HEK293T (cell line): Measurements from ENCODE around the gene ETV6.

Experiments used
- CTCF ChIA-PET: fragments of 350-600 bp; formaldehyde crosslinking; extraction: SDS; loops from one replicate; lab custom pipeline; 2021; ENCODE audit warnings: antibody characterized with exemption, inconsistent platforms; lab: Yijun Ruan, JAX
- POLR2A ChIA-PET: fragments of 350-600 bp; formaldehyde crosslinking; extraction: SDS; loops from one replicate; lab custom pipeline; 2020; ENCODE audit warnings: antibody characterized with exemption, inconsistent platforms; lab: Yijun Ruan, JAX
- DNase-seq: peaks from one replicate; pipeline ENCODE4 v3.0.0; 2012; ENCODE audit warnings: mixed read lengths; ENCODE audit errors: extremely low spot score
- ARNT ChIP-seq: fragments of 450-650 bp; IDR thresholded peaks from 2 replicates; pipeline ENCODE4 v1.6.1; 2017; ENCODE audit warnings: mild to moderate bottlenecking
- BHLHE40 ChIP-seq: fragments of 450-650 bp; IDR thresholded peaks from 2 replicates; pipeline ENCODE4 v1.6.1; 2016; ENCODE audit warnings: mild to moderate bottlenecking, moderate library complexity, borderline replicate concordance
- CTBP1 ChIP-seq: fragments of 450-650 bp; IDR thresholded peaks from 2 replicates; pipeline ENCODE4 v1.6.1; 2016; ENCODE audit warnings: borderline replicate concordance
- ELF4 ChIP-seq: fragments of 450-650 bp; IDR thresholded peaks from 2 replicates; pipeline ENCODE4 v1.6.1; 2017; ENCODE audit warnings: antibody characterized with exemption
- FOXA1 ChIP-seq: fragments of 450-650 bp; IDR thresholded peaks from 2 replicates; pipeline ENCODE4 v1.6.1; 2016; ENCODE audit warnings: mild to moderate bottlenecking
- FOXK2 ChIP-seq: fragments of 450-650 bp; IDR thresholded peaks from 2 replicates; pipeline ENCODE4 v1.6.1; 2016; ENCODE audit warnings: mild to moderate bottlenecking
- FOXM1 ChIP-seq: fragments of 450-650 bp; IDR thresholded peaks from 2 replicates; pipeline ENCODE4 v1.6.1; 2017; ENCODE audit warnings: mild to moderate bottlenecking, borderline replicate concordance
- HDGF ChIP-seq: fragments of 450-650 bp; IDR thresholded peaks from 2 replicates; pipeline ENCODE4 v1.6.1; 2017; ENCODE audit warnings: antibody characterized with exemption, borderline replicate concordance
- L3MBTL2 ChIP-seq: fragments of 450-650 bp; conservative IDR thresholded peaks from 2 replicates; pipeline ENCODE4 v1.6.1; 2016; ENCODE audit warnings: mild to moderate bottlenecking
- LEF1 ChIP-seq: fragments of 450-650 bp; IDR thresholded peaks from 2 replicates; pipeline ENCODE4 v1.6.1; 2017; ENCODE audit warnings: mild to moderate bottlenecking, borderline replicate concordance
- NFRKB ChIP-seq: fragments of 450-650 bp; IDR thresholded peaks from 2 replicates; pipeline ENCODE4 v1.6.1; 2016; ENCODE audit warnings: mild to moderate bottlenecking, moderate library complexity
- PKNOX1 ChIP-seq: fragments of 450-650 bp; IDR thresholded peaks from 2 replicates; pipeline ENCODE4 v1.6.1; 2016
- SP1 ChIP-seq: fragments of 450-650 bp; IDR thresholded peaks from 2 replicates; pipeline ENCODE4 v1.6.1; 2017
- SUZ12 ChIP-seq: fragments of 450-650 bp; IDR thresholded peaks from 2 replicates; pipeline ENCODE4 v1.6.1; 2016; ENCODE audit warnings: mild to moderate bottlenecking
- TARDBP ChIP-seq: fragments of 450-650 bp; IDR thresholded peaks from 2 replicates; pipeline ENCODE4 v1.6.1; 2016
- ZNF384 ChIP-seq: fragments of 450-650 bp; IDR thresholded peaks from 2 replicates; pipeline ENCODE4 v1.6.1; 2016

ETV6 gene

GRCh38 chr12:11762723-11763326 lies 113.4 kb downstream of the ETV6 start:
- POLR2A ChIA-PET: no interaction called here
- CTCF ChIA-PET: no interaction called here
- TF ChIP-seq BHLHE40 (no peak), TARDBP (no peak), NFRKB (no peak), LEF1 (no peak), FOXM1 (no peak), HDGF (no peak), ARNT (no peak), FOXK2 (no peak), CTBP1 (no peak), ZNF384 (no peak), PKNOX1 (no peak), SUZ12 (no peak), ELF4 (no peak)
- no peak for DNase-seq

DNA sequence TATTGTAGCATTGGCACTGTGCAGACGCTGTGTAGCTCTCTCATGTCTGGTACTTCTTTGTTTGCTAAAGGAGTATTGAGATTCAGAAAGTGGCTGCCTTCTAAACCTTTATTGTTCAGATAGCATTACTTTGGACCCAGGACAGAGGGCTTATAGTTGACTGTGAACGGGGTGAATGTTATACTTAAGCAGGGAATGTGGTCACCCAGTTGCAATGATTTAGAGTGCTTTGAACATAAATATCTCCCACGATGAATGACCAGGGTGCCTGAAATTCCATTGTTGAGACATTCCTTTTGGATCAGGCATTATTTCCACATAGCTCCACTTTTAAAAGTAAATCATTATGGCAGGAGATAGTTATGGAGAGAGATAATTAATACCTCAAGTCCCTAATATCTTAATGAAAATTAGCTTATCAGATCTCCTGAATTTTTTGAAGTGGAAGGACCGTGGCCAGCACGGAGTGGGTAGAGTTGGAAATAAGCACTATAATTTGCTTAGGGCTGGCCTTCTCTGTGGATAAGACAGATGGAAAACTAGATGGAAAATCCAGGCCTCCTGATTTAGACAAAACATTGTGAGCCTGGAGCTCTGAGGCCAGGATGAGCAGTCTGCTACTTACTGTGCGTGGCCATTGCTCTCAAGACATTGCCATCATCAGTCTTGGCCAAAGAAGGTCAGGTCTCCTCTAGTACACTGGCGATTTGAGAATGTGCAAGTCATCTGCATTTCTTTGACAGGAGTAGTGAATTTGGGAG lies 114.5 kb downstream of the ETV6 start:
- no peak for DNase-seq
- no peak for TF ChIP-seq BHLHE40
- no peak for TF ChIP-seq SP1
- no peak for TF ChIP-seq PKNOX1
- no peak for TF ChIP-seq LEF1
- no peak for TF ChIP-seq NFRKB
- TF ChIP-seq SUZ12: no peak
- no peak for TF ChIP-seq HDGF
- no peak for TF ChIP-seq ZNF384
- ChIA-PET CTCF (no interaction called here), POLR2A (no interaction called here)

DNA sequence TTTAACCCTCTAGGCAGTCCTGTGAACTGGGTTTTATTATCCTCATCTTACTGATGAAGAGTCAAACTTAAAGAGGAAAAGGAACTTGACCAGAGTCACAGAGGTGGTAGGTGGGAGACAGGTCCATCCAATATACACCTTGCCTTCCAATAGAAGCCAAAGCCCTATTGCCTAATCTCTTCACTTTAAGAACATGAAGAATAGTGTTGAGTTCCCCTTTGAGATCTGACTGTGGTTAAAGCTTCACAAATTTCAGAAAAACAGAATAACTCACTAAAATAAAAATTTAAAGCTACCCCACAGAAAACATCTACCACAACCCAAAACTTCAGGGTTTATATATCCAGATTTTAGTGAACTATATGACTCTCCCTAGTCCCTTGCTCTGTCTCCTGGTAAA lies 115.4 kb downstream of the ETV6 start:
- DNase-seq: no peak
- TF ChIP-seq HDGF: no peak
- TF ChIP-seq ZNF384: no peak
- TF ChIP-seq L3MBTL2: no peak
- TF ChIP-seq LEF1: no peak
- no peak for TF ChIP-seq FOXM1
- TF ChIP-seq ELF4: no peak
- TF ChIP-seq BHLHE40: no peak
- no peak for TF ChIP-seq NFRKB
- TF ChIP-seq TARDBP: no peak
- TF ChIP-seq CTBP1: no peak
- no peak for TF ChIP-seq SUZ12
- TF ChIP-seq FOXK2: no peak
- TF ChIP-seq FOXA1: no peak
- no peak for TF ChIP-seq ARNT
- no peak for TF ChIP-seq SP1
- TF ChIP-seq PKNOX1: no peak
- CTCF ChIA-PET: no interaction called here
- POLR2A ChIA-PET: interaction anchor here (0.6 kb wide), 1 partner anchor 62 kb away, joined by 4 read pairs; no protein-coding TSS in a partner anchor

GRCh38 chr12:11765421-11765816 lies 115.9 kb downstream of the ETV6 start:
- no peak for DNase-seq
- POLR2A ChIA-PET: no interaction called here
- CTCF ChIA-PET: no interaction called here

More at GRCh38 chr12:11765421-11765816, 115.9 kb downstream of the ETV6 start:
- TF ChIP-seq FOXK2 (no peak), ZNF384 (no peak), ARNT (no peak), L3MBTL2 (no peak), TARDBP (no peak), HDGF (no peak), ELF4 (no peak), FOXM1 (no peak), PKNOX1 (no peak), SP1 (no peak), NFRKB (no peak)
